Stomach (tissue), 9 donors: ENCODE results near the gene PLK5. TPM values are rescaled to one million over a fixed set of nuclear protein-coding genes. Genes with fewer than 3 reads are reported as not detected.
A peak's percentile ranks its signal among the peaks of the same experiment; 100 is the strongest.
"Not testable (repeated sequence)": the region's sequence is repeated elsewhere in the genome, so short reads cannot be mapped to it uniquely, and the experiment has no call there.

Experiments used
- DNase-seq, 2 donors: peaks; one replicate each; pipeline versions ENCODE4 v3.0.0 to v3.0.0-alpha.2; 2013 to 2019
- H3K27ac ChIP-seq, 5 donors: fragments of 200-600 bp in 4 of 5; sonication (generic) in 4 of 5; one replicate each; pipeline ENCODE4 v1.5.1; 2013 to 2019; ENCODE audit warnings: mild to moderate bottlenecking in 1 of 5, moderate library complexity in 1 of 5
- H3K27me3 ChIP-seq, 3 donors: fragments of 200-600 bp; sonication (generic); one replicate each; pipeline ENCODE4 v1.5.1; 2017 to 2019; ENCODE audit warnings: mixed run types in 1 of 3
- H3K36me3 ChIP-seq, 4 donors: fragments of 200-600 bp; sonication (generic); 1 replicate in 3 of 4; 2 replicates in 1 of 4; pipeline ENCODE4 v1.5.1; 2016 to 2019
- H3K4me1 ChIP-seq, 4 donors: fragments of 200-600 bp; sonication (generic); one replicate each; pipeline ENCODE4 v1.5.1; 2016 to 2019
- H3K4me3 ChIP-seq, 4 donors: fragments of 200-600 bp; sonication (generic) in 3 of 4; one replicate each; pipeline ENCODE4 v1.5.1; 2016 to 2019; ENCODE audit warnings: mild to moderate bottlenecking in 1 of 4
- H3K9me3 ChIP-seq, 4 donors: fragments of 200-600 bp; sonication (generic); one replicate each; pipeline ENCODE4 v1.5.1; 2016 to 2019
- EP300 ChIP-seq: sonication (generic); formaldehyde crosslinking; IDR thresholded peaks from one replicate; pipeline ENCODE4 v1.6.1; 2017; ENCODE audit warnings: antibody characterized with exemption
- POLR2A ChIP-seq, 4 donors: fragments of 450-650 bp; IDR thresholded peaks; one replicate each; pipeline ENCODE4 v1.6.1; 2016; ENCODE audit warnings: antibody characterized with exemption in 4 of 4, control low read depth in 2 of 4, mild to moderate bottlenecking in 1 of 4, moderate library complexity in 1 of 4
- POLR2AphosphoS5 ChIP-seq, 3 donors: sonication (generic); formaldehyde crosslinking; IDR thresholded peaks; one replicate each; pipeline ENCODE4 v1.6.1; 2016; ENCODE audit warnings: antibody characterized with exemption in 3 of 3
- WGBS, 5 donors: extraction: QIAGEN DNeasy Blood & Tissue Kit in 3 of 5; methylation state at CpG; one replicate each; pipeline versions ENCODE4 v1.1.5 to v1.1.7; 2013 to 2018; 5-methylcytosine and 5-hydroxymethylcytosine counted together
- intact Hi-C: fragments of 100-400 bp; cut with DNase I; formaldehyde crosslinking; loops from one replicate; pipeline ENCODE4 v1.15.1; 2023; ENCODE audit warnings: low total_unique reads
- polyA plus RNA-seq, 3 donors: library from polyadenylated mRNA; stranded (reverse); fragments of 200-250 nt; gene quantifications; one replicate each; pipeline ENCODE4 v1.2.3, GENCODE V29; 2013
- total RNA-seq, 5 donors: library from RNA; depleted of rRNA; stranded (reverse); fragments of >200 nt; gene quantifications; one replicate each; pipeline versions ENCODE4 v1.1.0 to v1.2.3, GENCODE V29; 2014 to 2016
- TF ChIP-seq, protein P1 (sequence below), 7 experiments: fragments of 450-650 bp in 4 of 7; fragments of 200-600 bp in 3 of 7; sonication (generic) in 3 of 7; IDR thresholded peaks; one replicate each; pipeline ENCODE4 v1.5.1; 2016 to 2019; ENCODE audit warnings: antibody characterized with exemption in 7 of 7, control low read depth in 2 of 7, mild to moderate bottlenecking in 1 of 7
- donor health status: healthy with polysubstance abuse.
- donor health status: Bipolar disorder and iron deficiency.
- donor health status: healthy.

The PLK5 gene
- total and polyA plus RNA-seq, 8 donors: 0.12 to 0.80 TPM; not detected in 6

GRCh38 chr19:1538978-1539377, 15.1 kb downstream of the PLK5 start:
- intact Hi-C loops: no loop called here
- Histone ChIP-seq H3K27ac (no peak overlapping the region), H3K9me3 (no peaks in the 10 kb centered on the region), H3K4me3 (no peak overlapping the region), H3K36me3 (no peaks in the 10 kb centered on the region), H3K27me3 (peaks cover 0 to 82% (median 18%) of the 10 kb centered on the region in 3 donors), H3K4me1 (peaks cover 0 to 12% (median 4%) of the 10 kb centered on the region in 4 donors)
- 28 to 42% (median 34%) methylated on average over 15 of the region's 15 CpGs for WGBS, 5 donors
- TF ChIP-seq POLR2AphosphoS5 (IDR thresholded peaks at IDR 0.05) (no peak), EP300 (no peak), POLR2A (IDR thresholded peaks at IDR 0.05) (no peak)
- TF ChIP-seq, protein P1, sequence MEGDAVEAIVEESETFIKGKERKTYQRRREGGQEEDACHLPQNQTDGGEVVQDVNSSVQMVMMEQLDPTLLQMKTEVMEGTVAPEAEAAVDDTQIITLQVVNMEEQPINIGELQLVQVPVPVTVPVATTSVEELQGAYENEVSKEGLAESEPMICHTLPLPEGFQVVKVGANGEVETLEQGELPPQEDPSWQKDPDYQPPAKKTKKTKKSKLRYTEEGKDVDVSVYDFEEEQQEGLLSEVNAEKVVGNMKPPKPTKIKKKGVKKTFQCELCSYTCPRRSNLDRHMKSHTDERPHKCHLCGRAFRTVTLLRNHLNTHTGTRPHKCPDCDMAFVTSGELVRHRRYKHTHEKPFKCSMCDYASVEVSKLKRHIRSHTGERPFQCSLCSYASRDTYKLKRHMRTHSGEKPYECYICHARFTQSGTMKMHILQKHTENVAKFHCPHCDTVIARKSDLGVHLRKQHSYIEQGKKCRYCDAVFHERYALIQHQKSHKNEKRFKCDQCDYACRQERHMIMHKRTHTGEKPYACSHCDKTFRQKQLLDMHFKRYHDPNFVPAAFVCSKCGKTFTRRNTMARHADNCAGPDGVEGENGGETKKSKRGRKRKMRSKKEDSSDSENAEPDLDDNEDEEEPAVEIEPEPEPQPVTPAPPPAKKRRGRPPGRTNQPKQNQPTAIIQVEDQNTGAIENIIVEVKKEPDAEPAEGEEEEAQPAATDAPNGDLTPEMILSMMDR (IDR thresholded peaks at IDR 0.05): no peak
- DNase-seq: no peak

DNA sequence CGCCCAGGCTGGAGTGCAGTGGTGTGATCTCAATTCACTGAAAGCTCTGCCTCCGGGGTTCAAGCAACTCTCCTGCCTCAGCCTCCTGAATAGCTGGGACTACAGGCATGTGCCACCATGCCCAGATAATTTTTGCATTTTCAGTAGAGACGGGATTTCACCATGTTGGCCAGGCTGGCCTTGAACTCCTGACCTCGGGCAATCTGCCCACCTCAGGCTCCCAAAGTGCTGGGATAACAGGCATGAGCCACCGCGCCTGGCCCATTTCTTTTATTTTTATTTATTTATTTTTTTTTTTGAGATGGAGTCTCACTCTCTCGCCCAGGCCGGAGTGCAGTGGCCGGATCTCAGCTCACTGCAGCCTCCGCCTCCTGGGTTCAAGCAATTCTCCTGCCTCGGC, 15.9 kb downstream of the PLK5 start:
- H3K27ac ChIP-seq: not testable (repeated sequence)

DNA sequence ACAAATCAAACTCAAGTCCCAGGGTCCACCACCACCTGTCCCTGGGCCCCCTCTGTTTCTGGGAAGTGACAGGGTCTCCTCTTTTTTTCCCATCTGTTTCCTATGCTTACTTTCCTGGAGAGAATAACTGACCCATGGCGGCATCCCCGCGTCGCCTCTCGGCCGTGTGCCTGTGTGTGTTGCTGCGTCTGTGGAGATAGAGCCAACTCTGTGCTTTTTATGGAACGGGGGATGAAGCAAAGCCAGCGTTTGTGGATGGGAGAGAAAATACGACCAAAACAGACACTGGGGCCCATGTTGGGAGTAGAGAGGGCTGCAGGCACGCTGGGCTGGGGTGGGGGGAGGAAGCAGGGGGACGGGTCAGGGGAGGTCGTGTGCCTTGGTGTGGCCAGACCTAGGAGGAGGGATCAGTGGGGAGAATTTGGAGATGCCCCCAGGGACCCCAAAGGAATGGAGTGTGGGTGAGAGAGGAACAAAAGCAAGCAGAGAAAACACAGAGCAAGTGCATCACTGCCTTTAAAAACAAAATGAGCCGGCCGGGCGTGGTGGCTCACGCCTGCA, 16.6 kb downstream of the PLK5 start:
- 25 to 41% (median 32%) methylated on average over 17 of the region's 17 CpGs for WGBS, 5 donors
- peak overlapping the region in 1 of 5 donors; percentile 18 for H3K27ac ChIP-seq
- peak overlapping the region in 1 of 4 donors; percentile 6 for H3K4me3 ChIP-seq
- TF ChIP-seq, protein P1 (IDR thresholded peaks at IDR 0.05): no peak
- TF ChIP-seq EP300 (no peak), POLR2A (IDR thresholded peaks at IDR 0.05) (no peak), POLR2AphosphoS5 (IDR thresholded peaks at IDR 0.05) (no peak)
- DNase-seq: peak in 1 of 2 donors; percentile 69
- H3K27me3 ChIP-seq: peaks cover 0 to 86% (median 20%) of the 10 kb centered on the region in 3 donors
- no peaks in the 10 kb centered on the region for H3K9me3 ChIP-seq
- intact Hi-C loops: no loop called here
- H3K36me3 ChIP-seq: no peaks in the 10 kb centered on the region
- H3K4me1 ChIP-seq: peaks cover 0 to 12% (median 4%) of the 10 kb centered on the region in 4 donors

More for the DNA sequence above, 15.9 kb downstream of the PLK5 start:
- Histone ChIP-seq H3K4me1 (peaks cover 0 to 12% (median 4%) of the 10 kb centered on the region in 4 donors), H3K27me3 (peaks cover 0 to 86% (median 18%) of the 10 kb centered on the region in 3 donors)
- intact Hi-C loops, H3K36me3 ChIP-seq, H3K4me3 ChIP-seq, H3K9me3 ChIP-seq, DNase-seq: not testable (repeated sequence)
- 84 to 91% (median 89%) methylated on average over 10 to 11 of the region's 11 CpGs for WGBS, 5 donors

DNA sequence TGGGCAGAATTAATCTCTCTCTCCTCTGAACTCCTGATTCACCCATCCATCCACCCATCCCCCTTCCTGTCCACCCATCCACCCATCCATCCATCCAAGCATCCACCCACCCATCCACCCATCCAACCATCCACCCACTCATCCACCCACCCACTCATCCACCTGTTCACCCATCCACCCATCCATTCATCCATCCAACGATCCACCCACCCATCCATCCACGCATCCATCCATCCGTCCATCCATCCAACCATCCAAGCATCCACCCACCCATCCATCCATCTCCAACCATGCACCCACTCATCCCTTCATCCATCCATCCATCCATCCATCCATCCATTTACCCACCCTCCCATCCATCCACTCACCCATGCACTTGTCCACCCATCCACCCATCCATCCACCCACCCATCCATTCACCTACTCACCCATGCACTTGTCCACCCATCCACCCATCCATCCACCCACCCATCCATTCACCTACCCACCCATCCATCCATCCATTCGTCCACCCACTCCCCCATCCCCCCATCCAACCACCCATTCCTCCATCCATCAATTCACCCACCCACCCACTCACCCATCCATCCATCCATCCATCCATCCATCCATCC, 25.6 kb downstream of the PLK5 start:
- intact Hi-C loops: loop anchor here (5.0 kb wide), 1 partner anchor 123 kb away; no protein-coding TSS in a partner anchor
- Histone ChIP-seq H3K4me3 (no peak overlapping the region), H3K4me1 (peaks cover 0 to 8% (median 5%) of the 10 kb centered on the region in 4 donors), H3K36me3 (no peaks in the 10 kb centered on the region), H3K27ac (no peak overlapping the region), H3K27me3 (peaks cover 0 to 24% (median 22%) of the 10 kb centered on the region in 3 donors), H3K9me3 (no peaks in the 10 kb centered on the region)
- TF ChIP-seq, protein P1 (IDR thresholded peaks at IDR 0.05): no peak
- TF ChIP-seq POLR2AphosphoS5 (IDR thresholded peaks at IDR 0.05) (no peak), EP300 (no peak), POLR2A (IDR thresholded peaks at IDR 0.05) (no peak)
- WGBS, 5 donors: 83 to 92% (median 86%) methylated on average over 4 of the region's 4 CpGs
- no peak for DNase-seq
